ELF-1 (cell line): Measurements from ENCODE around the gene PTAFR.
A peak's percentile ranks its signal among the peaks of the same experiment; 100 is the strongest.

Experiments used
- DNase-seq: peaks from one replicate; pipeline ENCODE4 v3.0.0-alpha.2; 2016; ENCODE audit warnings: low read depth, low spot score

The PTAFR gene

GRCh38 chr1:28176492-28177470, at the start of gene PTAFR:
Gene PTAFR (minus strand): TSS chr1:28176690. CDS start chr1:28151021, 25,669 bp downstream.
- DNase-seq = no peak

- DNase-seq = no peak
Measured at GRCh38 chr1:28213315-28213714, 36.8 kb upstream of the PTAFR start.

GRCh38 chr1:28209700-28210099, 33.2 kb upstream of the PTAFR start:
- no peak for DNase-seq

- DNase-seq = peak; percentile 51
Measured at GRCh38 chr1:28208818-28209441, 32.4 kb upstream of the PTAFR start.

- no peak for DNase-seq
Measured at GRCh38 chr1:28205243-28205642, 28.8 kb upstream of the PTAFR start.

- DNase-seq = no peak
Measured at GRCh38 chr1:28200234-28200873, 23.9 kb upstream of the PTAFR start.

- no peak for DNase-seq
Measured at GRCh38 chr1:28199328-28200233, 23.1 kb upstream of the PTAFR start.

GRCh38 chr1:28197682-28198415, 21.4 kb upstream of the PTAFR start:
- no peak for DNase-seq

- no peak for DNase-seq
Measured at GRCh38 chr1:28196330-28196729, 19.8 kb upstream of the PTAFR start.

GRCh38 chr1:28195780-28196179, 19.3 kb upstream of the PTAFR start:
- no peak for DNase-seq

GRCh38 chr1:28194326-28195035, 18.0 kb upstream of the PTAFR start:
- no peak for DNase-seq

- peak; percentile 46 for DNase-seq
Measured at GRCh38 chr1:28193701-28194161, 17.2 kb upstream of the PTAFR start.

GRCh38 chr1:28190996-28191645, 14.6 kb upstream of the PTAFR start:
- DNase-seq = peak; percentile 39

GRCh38 chr1:28190337-28190979, 14.0 kb upstream of the PTAFR start:
- no peak for DNase-seq

GRCh38 chr1:28185071-28185470, 8.6 kb upstream of the PTAFR start:
- no peak for DNase-seq

GRCh38 chr1:28180306-28181305, 4.1 kb upstream of the PTAFR start:
- no peak for DNase-seq

- DNase-seq = no peak
Measured at GRCh38 chr1:28178690-28179485, 2.4 kb upstream of the PTAFR start.
